Measurements from ENCODE around the gene ZNF281.

ZNF281 gene

GRCh38 chr1:200386416-200386815 lies 23.4 kb downstream of the ZNF281 start:
- Histone ChIP-seq H3K36me3 (no peaks in the 10 kb centered on the region), H3K27ac (no peak overlapping the region), H4K20me1 (no peaks in the 10 kb centered on the region), H3K27me3 (no peaks in the 10 kb centered on the region), H3K9me3 (replicated peaks in 1 of 11) (no peaks in the 10 kb centered on the region), H3K9ac (no peak overlapping the region), H3K4me2 (no peak overlapping the region), H3K4me1 (no peaks in the 10 kb centered on the region), H3K4me3 (no peak overlapping the region)
- no peak for TF ChIP-seq Cebpa-rat (IDR thresholded peaks at IDR 0.05)

GRCh38 chr1:200384818-200385390 lies 24.9 kb downstream of the ZNF281 start:
- Histone ChIP-seq H3K4me1 (no peaks in the 10 kb centered on the region), H3K36me3 (no peaks in the 10 kb centered on the region), H3K4me3 (no peak overlapping the region), H3K27me3 (no peaks in the 10 kb centered on the region), H4K20me1 (no peaks in the 10 kb centered on the region), H3K27ac (no peak overlapping the region), H3K9me3 (replicated peaks in 1 of 11) (no peaks in the 10 kb centered on the region), H3K9ac (no peak overlapping the region), H3K4me2 (no peak overlapping the region)
- no peak for TF ChIP-seq Cebpa-rat (IDR thresholded peaks at IDR 0.05)

- Histone ChIP-seq H3K9me3 (replicated peaks in 1 of 11) (no peaks in the 10 kb centered on the region), H4K20me1 (no peaks in the 10 kb centered on the region), H3K4me2 (no peak overlapping the region), H3K9ac (no peak overlapping the region), H3K27ac (no peak overlapping the region), H3K36me3 (no peaks in the 10 kb centered on the region), H3K4me3 (no peak overlapping the region), H3K27me3 (no peaks in the 10 kb centered on the region), H3K4me1 (peaks cover 0 to 9% (median 4%) of the 10 kb centered on the region in 10 experiments; a peak in 4 of 20 replicates)
- no peak for TF ChIP-seq Cebpa-rat (IDR thresholded peaks at IDR 0.05)
Observed at GRCh38 chr1:200381256-200381984, 28.4 kb downstream of the ZNF281 start.

GRCh38 chr1:200380589-200381021 lies 29.2 kb downstream of the ZNF281 start:
- Histone ChIP-seq H3K9me3 (replicated peaks in 1 of 11) (no peaks in the 10 kb centered on the region), H3K27me3 (no peaks in the 10 kb centered on the region), H3K4me3 (no peak overlapping the region), H3K4me2 (no peak overlapping the region), H4K20me1 (no peaks in the 10 kb centered on the region), H3K36me3 (no peaks in the 10 kb centered on the region), H3K4me1 (peaks cover 0 to 9% (median 4%) of the 10 kb centered on the region in 10 experiments; a peak in 4 of 20 replicates), H3K27ac (no peak overlapping the region), H3K9ac (no peak overlapping the region)
- no peak for TF ChIP-seq Cebpa-rat (IDR thresholded peaks at IDR 0.05)

GRCh38 chr1:200379940-200380588 lies 29.8 kb downstream of the ZNF281 start:
- no peak overlapping the region for H3K4me3 ChIP-seq
- no peaks in the 10 kb centered on the region for H3K36me3 ChIP-seq
- H3K9ac ChIP-seq: no peak overlapping the region
- H3K9me3 ChIP-seq (replicated peaks in 1 of 11): no peaks in the 10 kb centered on the region
- H3K4me2 ChIP-seq: no peak overlapping the region
- no peaks in the 10 kb centered on the region for H4K20me1 ChIP-seq
- peaks cover 0 to 9% (median 4%) of the 10 kb centered on the region in 10 experiments; a peak in 4 of 20 replicates for H3K4me1 ChIP-seq
- H3K27ac ChIP-seq: no peak overlapping the region
- no peaks in the 10 kb centered on the region for H3K27me3 ChIP-seq
- no peak for TF ChIP-seq Cebpa-rat (IDR thresholded peaks at IDR 0.05)

GRCh38 chr1:200379432-200379757 lies 30.4 kb downstream of the ZNF281 start:
- no peaks in the 10 kb centered on the region for H3K9me3 ChIP-seq (replicated peaks in 1 of 11)
- no peak for TF ChIP-seq Cebpa-rat (IDR thresholded peaks at IDR 0.05)
- H3K27ac ChIP-seq: no peak overlapping the region
- peaks cover 0 to 10% (median 5%) of the 10 kb centered on the region in 10 experiments; a peak in 5 of 20 replicates for H3K4me1 ChIP-seq
- no peaks in the 10 kb centered on the region for H3K36me3 ChIP-seq
- H4K20me1 ChIP-seq: no peaks in the 10 kb centered on the region
- no peak overlapping the region for H3K4me3 ChIP-seq
- no peaks in the 10 kb centered on the region for H3K27me3 ChIP-seq
- H3K4me2 ChIP-seq: no peak overlapping the region
- H3K9ac ChIP-seq: no peak overlapping the region

GRCh38 chr1:200378096-200378495 lies 31.7 kb downstream of the ZNF281 start:
- Histone ChIP-seq H3K9me3 (replicated peaks in 1 of 11) (no peaks in the 10 kb centered on the region), H3K27ac (no peak overlapping the region), H3K27me3 (no peaks in the 10 kb centered on the region), H3K9ac (no peak overlapping the region), H3K4me1 (peaks cover 0 to 10% (median 5%) of the 10 kb centered on the region in 10 experiments; a peak in 5 of 20 replicates), H3K4me3 (no peak overlapping the region), H4K20me1 (no peaks in the 10 kb centered on the region), H3K4me2 (peak overlapping the region in 1 of 11 experiments; percentile 1; a peak in 1 of 22 replicates), H3K36me3 (no peaks in the 10 kb centered on the region)
- no peak for TF ChIP-seq Cebpa-rat (IDR thresholded peaks at IDR 0.05)

GRCh38 chr1:200376528-200376927 lies 33.3 kb downstream of the ZNF281 start:
- H3K27ac ChIP-seq: no peak overlapping the region

GRCh38 chr1:200374569-200375295 lies 35.1 kb downstream of the ZNF281 start:
- Histone ChIP-seq H3K9me3 (replicated peaks in 1 of 11) (no peaks in the 10 kb centered on the region), H3K9ac (no peak overlapping the region), H4K20me1 (no peaks in the 10 kb centered on the region), H3K27ac (no peak overlapping the region), H3K4me1 (peaks cover 0 to 10% (median 5%) of the 10 kb centered on the region in 10 experiments; a peak in 5 of 20 replicates), H3K4me2 (no peak overlapping the region), H3K27me3 (no peaks in the 10 kb centered on the region), H3K36me3 (0 out of 22 replicates have a peak, but pooled peaks cover 0 to 4% (median 0%) of the 10 kb centered on the region in 11 experiments), H3K4me3 (no peak overlapping the region)
- TF ChIP-seq Cebpa-rat (IDR thresholded peaks at IDR 0.05): no peak

More at GRCh38 chr1:200376528-200376927, 33.3 kb downstream of the ZNF281 start:
- Histone ChIP-seq H3K4me3 (no peak overlapping the region), H3K27me3 (no peaks in the 10 kb centered on the region), H3K36me3 (no peaks in the 10 kb centered on the region), H3K4me1 (peaks cover 0 to 10% (median 5%) of the 10 kb centered on the region in 10 experiments; a peak in 5 of 20 replicates), H3K4me2 (no peak overlapping the region), H3K9ac (no peak overlapping the region), H3K9me3 (replicated peaks in 1 of 11) (no peaks in the 10 kb centered on the region), H4K20me1 (no peaks in the 10 kb centered on the region)
- no peak for TF ChIP-seq Cebpa-rat (IDR thresholded peaks at IDR 0.05)
